PC-9 (cell line): ENCODE results near the gene CACNA1H. TPM values are rescaled to one million over a fixed set of nuclear protein-coding genes. Genes with fewer than 3 reads are reported as not detected.

Source experiments
- BruUV-seq: library from RNA; stranded (reverse); fragments of 400-500 nt; replicated peaks from 2 replicates; lab custom pipeline; 2021; lab: Mats Ljungman, UMichigan
- CTCF ChIA-PET: fragments of 300-600 bp; sonication (Branson Sonifier 250); formaldehyde crosslinking; loops from one replicate; lab custom pipeline; 2022; ENCODE audit warnings: antibody characterized with exemption; lab: Charles Lee
- POLR2A ChIA-PET: fragments of 300-600 bp; sonication (Branson Sonifier 250); formaldehyde crosslinking; loops from one replicate; lab custom pipeline; 2022; ENCODE audit warnings: antibody characterized with exemption; ENCODE audit not compliant: unreplicated experiment; lab: Charles Lee
- DNase-seq, 2 experiments: peaks; one replicate each; pipeline versions ENCODE4 v3.0.0 to v3.0.0-alpha.2; 2015 to 2022; ENCODE audit warnings: mixed read lengths in 1 of 2
- H2AFZ ChIP-seq: fragments of 200-600 bp; sonication (generic); 2 replicates; pipeline ENCODE4 v1.8.1; 2017; ENCODE audit warnings: antibody characterized with exemption
- H3F3A ChIP-seq: fragments of 200-600 bp; sonication (generic); 2 replicates; pipeline ENCODE4 v1.8.1; 2017; ENCODE audit warnings: antibody characterized with exemption, mild to moderate bottlenecking, low read depth; ENCODE audit not compliant: insufficient read depth
- H3K27ac ChIP-seq: fragments of 200-600 bp; sonication (generic); 2 replicates; pipeline ENCODE4 v1.6.1; 2016; ENCODE audit warnings: mixed run types
- H3K27me3 ChIP-seq: fragments of 200-600 bp; sonication (generic); 2 replicates; pipeline ENCODE4 v1.6.1; 2016; ENCODE audit warnings: low read depth, mixed run types; ENCODE audit not compliant: insufficient read depth
- H3K36me3 ChIP-seq: fragments of 200-600 bp; sonication (generic); 2 replicates; pipeline ENCODE4 v1.6.1; 2016; ENCODE audit warnings: low read depth, mixed run types
- H3K4me1 ChIP-seq: fragments of 200-600 bp; sonication (generic); replicated peaks from 2 replicates; pipeline ENCODE4 v1.6.1; 2016; ENCODE audit warnings: mixed run types; ENCODE audit not compliant: insufficient read depth
- H3K4me2 ChIP-seq: fragments of 200-600 bp; sonication (generic); 2 replicates; pipeline ENCODE4 v1.6.1; 2017; ENCODE audit warnings: mixed run types
- H3K4me3 ChIP-seq: fragments of 200-600 bp; sonication (generic); 2 replicates; pipeline ENCODE4 v1.6.1; 2016; ENCODE audit warnings: mixed run types
- H3K79me2 ChIP-seq: fragments of 200-600 bp; sonication (generic); 2 replicates; pipeline ENCODE4 v1.6.1; 2017; ENCODE audit warnings: low read depth, mixed run types
- H3K9me2 ChIP-seq: fragments of 200-600 bp; sonication (generic); 2 replicates; pipeline ENCODE4 v1.8.1; 2017; ENCODE audit warnings: mild to moderate bottlenecking; ENCODE audit not compliant: insufficient read depth
- H3K9me3 ChIP-seq: fragments of 200-600 bp; sonication (generic); 2 replicates; pipeline ENCODE4 v1.8.1; 2016; ENCODE audit warnings: low read depth; ENCODE audit not compliant: insufficient read depth
- H4K20me1 ChIP-seq: fragments of 200-600 bp; sonication (generic); 2 replicates; pipeline ENCODE4 v1.8.1; 2017; ENCODE audit not compliant: insufficient read depth
- EZH2 ChIP-seq: fragments of 200-600 bp; sonication (generic); IDR thresholded peaks from 2 replicates; pipeline ENCODE4 v1.8.0; 2017; ENCODE audit warnings: antibody characterized with exemption, low read depth
- intact Hi-C: fragments of 100-400 bp; cut with micrococcal nuclease; formaldehyde crosslinking; loops from one replicate; pipeline ENCODE4 v1.10.0; 2022; ENCODE audit not compliant: unreplicated experiment
- total RNA-seq: library from RNA; stranded (reverse); gene quantifications from 2 replicates; pipeline ENCODE4 v1.2.3, GENCODE V29; 2021
- TF ChIP-seq, protein P1 (sequence below): fragments of 200-600 bp; sonication (generic); conservative IDR thresholded peaks from 2 replicates; pipeline ENCODE4 v1.6.1; 2017; ENCODE audit warnings: mixed run types, antibody characterized with exemption, mild to moderate bottlenecking, moderate library complexity

Gene CACNA1H
- total RNA-seq, 1 experiment from 2014 or later = not detected

DNA sequence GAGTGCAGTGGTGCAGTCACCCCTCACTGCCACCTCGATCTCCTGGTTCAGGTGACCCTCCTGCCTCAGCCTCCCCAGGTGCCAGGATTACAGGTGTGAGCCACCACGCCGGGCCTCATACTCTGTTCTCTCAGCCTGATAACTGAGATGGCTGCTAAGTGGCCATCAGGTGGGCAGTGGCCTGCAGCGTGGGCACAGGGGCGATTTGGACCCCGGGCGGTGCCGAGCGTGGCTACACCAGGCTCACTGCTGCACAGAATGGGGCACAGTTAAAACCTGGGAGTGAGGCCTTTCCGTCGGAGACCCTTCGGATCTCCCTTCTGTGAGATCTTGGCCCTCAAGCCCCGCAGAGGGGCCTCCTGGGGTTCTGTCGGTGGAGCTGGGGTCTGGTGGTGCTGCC is 11.5 kb downstream of the CACNA1H start:
- no peaks in the 10 kb centered on the region for H3K9me3 ChIP-seq
- no peaks in the 10 kb centered on the region for H3K79me2 ChIP-seq
- peaks cover 89% of the 10 kb centered on the region for H3K27me3 ChIP-seq
- ChIA-PET CTCF (no interaction called here), POLR2A (no interaction called here)
- BruUV-seq = no TSS peak
- intact Hi-C loops = no loop called here
- no peak overlapping the region for H2AFZ ChIP-seq
- no peaks in the 10 kb centered on the region for H3F3A ChIP-seq
- H3K36me3 ChIP-seq = no peaks in the 10 kb centered on the region
- H3K27ac ChIP-seq = no peak overlapping the region
- H3K4me1 ChIP-seq = no peaks in the 10 kb centered on the region
- no peaks in the 10 kb centered on the region for H4K20me1 ChIP-seq
- H3K9me2 ChIP-seq = no peaks in the 10 kb centered on the region
- no peak overlapping the region for H3K4me3 ChIP-seq
- TF ChIP-seq, protein P1, sequence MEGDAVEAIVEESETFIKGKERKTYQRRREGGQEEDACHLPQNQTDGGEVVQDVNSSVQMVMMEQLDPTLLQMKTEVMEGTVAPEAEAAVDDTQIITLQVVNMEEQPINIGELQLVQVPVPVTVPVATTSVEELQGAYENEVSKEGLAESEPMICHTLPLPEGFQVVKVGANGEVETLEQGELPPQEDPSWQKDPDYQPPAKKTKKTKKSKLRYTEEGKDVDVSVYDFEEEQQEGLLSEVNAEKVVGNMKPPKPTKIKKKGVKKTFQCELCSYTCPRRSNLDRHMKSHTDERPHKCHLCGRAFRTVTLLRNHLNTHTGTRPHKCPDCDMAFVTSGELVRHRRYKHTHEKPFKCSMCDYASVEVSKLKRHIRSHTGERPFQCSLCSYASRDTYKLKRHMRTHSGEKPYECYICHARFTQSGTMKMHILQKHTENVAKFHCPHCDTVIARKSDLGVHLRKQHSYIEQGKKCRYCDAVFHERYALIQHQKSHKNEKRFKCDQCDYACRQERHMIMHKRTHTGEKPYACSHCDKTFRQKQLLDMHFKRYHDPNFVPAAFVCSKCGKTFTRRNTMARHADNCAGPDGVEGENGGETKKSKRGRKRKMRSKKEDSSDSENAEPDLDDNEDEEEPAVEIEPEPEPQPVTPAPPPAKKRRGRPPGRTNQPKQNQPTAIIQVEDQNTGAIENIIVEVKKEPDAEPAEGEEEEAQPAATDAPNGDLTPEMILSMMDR = no peak
- TF ChIP-seq EZH2 = no peak
- no peak for DNase-seq
- no peak overlapping the region for H3K4me2 ChIP-seq

DNA sequence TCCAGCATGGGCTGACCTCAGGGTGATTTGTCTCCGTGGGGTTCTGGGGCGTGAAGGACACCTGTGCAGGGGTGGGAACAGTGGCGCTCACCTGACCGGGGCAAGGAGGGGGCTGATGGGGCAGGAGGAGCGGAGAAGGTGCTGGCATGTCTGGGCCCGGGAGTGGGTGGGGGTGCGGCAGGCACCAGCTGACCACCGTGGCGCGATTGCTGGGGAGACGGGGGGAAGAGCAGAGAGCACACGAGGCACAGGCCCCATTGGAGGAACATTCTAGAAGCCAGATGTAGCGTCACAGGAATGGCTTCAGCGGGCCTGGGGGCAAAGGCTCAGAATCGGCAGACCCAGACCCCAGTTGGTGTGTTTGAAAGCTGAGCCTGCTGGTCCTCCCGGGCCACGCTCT is 12.1 kb downstream of the CACNA1H start:
- ChIA-PET POLR2A (no interaction called here), CTCF (no interaction called here)
- TF ChIP-seq EZH2 = no peak
- TF ChIP-seq, protein P1 = no peak
- no peak overlapping the region for H3K4me2 ChIP-seq
- no peak for DNase-seq
- no peaks in the 10 kb centered on the region for H3K9me3 ChIP-seq
- H3K4me3 ChIP-seq = no peak overlapping the region
- no peak overlapping the region for H2AFZ ChIP-seq
- H3K79me2 ChIP-seq = no peaks in the 10 kb centered on the region
- H4K20me1 ChIP-seq = no peaks in the 10 kb centered on the region
- no peaks in the 10 kb centered on the region for H3K36me3 ChIP-seq
- peaks cover 90% of the 10 kb centered on the region for H3K27me3 ChIP-seq
- H3F3A ChIP-seq = no peaks in the 10 kb centered on the region
- no peak overlapping the region for H3K27ac ChIP-seq
- BruUV-seq = no TSS peak
- H3K9me2 ChIP-seq = no peaks in the 10 kb centered on the region
- intact Hi-C loops = no loop called here
- H3K4me1 ChIP-seq = no peaks in the 10 kb centered on the region

DNA sequence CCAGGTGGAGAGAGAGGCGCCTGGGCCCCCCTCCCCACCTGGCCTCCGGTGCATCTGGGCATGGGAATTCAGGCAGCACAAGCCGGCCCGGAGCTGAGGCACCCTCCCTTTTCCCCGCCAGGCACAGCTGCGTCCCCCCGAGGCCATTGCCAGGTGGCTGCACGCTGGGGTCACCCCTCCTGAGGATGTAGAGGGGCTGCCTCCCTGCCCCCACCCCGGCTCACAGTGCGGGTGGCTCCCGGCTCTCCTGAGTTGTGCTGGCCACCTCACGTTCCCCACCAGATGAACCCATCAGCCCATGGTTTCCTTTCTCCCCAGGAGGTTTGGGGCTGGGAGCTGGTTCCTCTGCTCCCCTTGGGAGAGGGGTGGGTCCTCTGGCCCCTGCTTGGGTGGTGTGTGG is 12.6 kb downstream of the CACNA1H start:
- no peaks in the 10 kb centered on the region for H4K20me1 ChIP-seq
- H3K9me2 ChIP-seq = no peaks in the 10 kb centered on the region
- ChIA-PET POLR2A (interaction anchor here (0.6 kb wide), 1 partner anchor 168 kb away, joined by 3 read pairs; no protein-coding TSS in a partner anchor), CTCF (no interaction called here)
- H3K9me3 ChIP-seq = no peaks in the 10 kb centered on the region
- no TSS peak for BruUV-seq
- H3K36me3 ChIP-seq = no peaks in the 10 kb centered on the region
- H3K27ac ChIP-seq = no peak overlapping the region
- H2AFZ ChIP-seq = no peak overlapping the region
- H3K79me2 ChIP-seq = no peaks in the 10 kb centered on the region
- TF ChIP-seq EZH2 = no peak
- TF ChIP-seq, protein P1 = no peak
- H3F3A ChIP-seq = no peaks in the 10 kb centered on the region
- H3K4me3 ChIP-seq = no peak overlapping the region
- no peak for DNase-seq
- no peaks in the 10 kb centered on the region for H3K4me1 ChIP-seq
- no peak overlapping the region for H3K4me2 ChIP-seq
- peaks cover 90% of the 10 kb centered on the region for H3K27me3 ChIP-seq
- intact Hi-C loops = no loop called here
